Stimulated activated naive CD8-positive, alpha-beta T cell treated with anti-CD3 and anti-CD28 coated beads, Interleukin-15, Interleukin-2, amounts not matched to agents 100 U/mL and 50 U/mL, for 24 hours (primary cell): ENCODE measurements around the gene P2RX5.
"Not testable (repeated sequence)": the region's sequence is repeated elsewhere in the genome, so short reads cannot be mapped to it uniquely, and the experiment has no call there.

Experiments used
- ATAC-seq: fragments of 150-1000 bp; cut with Tn5 transposase; one replicate; pipeline ENCODE4 v1.10.0; 2021
- DNase-seq: peaks from one replicate; pipeline ENCODE4 v3.0.0; 2021

The P2RX5 gene

GRCh38 chr17:3695723-3696411 lies at the start of gene P2RX5:
Gene P2RX5 (minus strand): TSS chr17:3696155. CDS start chr17:3696005, 150 bp downstream.
- DNase-seq: peak; percentile 59
- ATAC-seq: peak; percentile 29

DNA sequence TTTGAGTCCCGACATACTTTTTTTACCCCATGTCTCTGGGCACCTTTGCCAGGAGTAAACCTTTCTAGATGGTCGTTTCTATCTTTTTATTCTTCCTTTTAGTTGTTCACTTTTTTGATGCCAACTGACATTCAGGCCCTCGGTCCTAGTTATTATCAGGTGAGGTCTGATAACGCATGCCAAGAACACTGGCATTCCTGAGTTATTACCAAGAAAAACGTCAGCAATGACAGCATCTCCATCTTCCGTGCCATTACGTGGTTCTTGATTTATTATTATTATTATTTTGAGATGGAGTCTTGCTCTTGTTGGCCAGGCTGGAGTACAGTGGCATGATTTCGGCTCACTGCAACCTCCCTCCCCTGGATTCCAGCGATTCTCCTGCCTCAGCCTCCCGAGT lies 49.1 kb upstream of the P2RX5 start:
- DNase-seq (no peak), ATAC-seq (no peak)

DNA sequence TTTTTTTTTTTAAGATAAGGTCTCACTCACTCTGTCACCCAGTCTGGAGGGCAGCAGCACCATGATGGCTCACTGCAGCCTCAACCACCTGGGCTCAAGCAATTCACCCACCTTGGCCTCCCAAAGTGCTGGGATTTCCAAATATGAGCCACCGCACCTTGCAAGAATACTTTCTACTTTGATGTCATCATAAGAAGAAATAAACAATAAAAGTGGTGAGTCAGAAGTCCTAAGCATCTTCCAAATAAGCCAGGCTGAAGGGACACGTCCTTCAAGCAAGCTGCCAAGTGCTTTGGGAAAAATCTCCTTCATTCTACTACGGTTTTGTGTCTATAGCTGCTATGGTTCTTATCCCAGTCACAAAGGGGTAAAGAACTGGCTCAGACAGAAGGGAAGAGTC lies 48.1 kb upstream of the P2RX5 start:
- no peak for ATAC-seq
- no peak for DNase-seq

- ATAC-seq: peak; percentile 67
- DNase-seq: peak; percentile 52
Measured at GRCh38 chr17:3740611-3741073, 44.7 kb upstream of the P2RX5 start.

- no peak for ATAC-seq
- no peak for DNase-seq
Measured at GRCh38 chr17:3739422-3740124, 43.6 kb upstream of the P2RX5 start.

DNA sequence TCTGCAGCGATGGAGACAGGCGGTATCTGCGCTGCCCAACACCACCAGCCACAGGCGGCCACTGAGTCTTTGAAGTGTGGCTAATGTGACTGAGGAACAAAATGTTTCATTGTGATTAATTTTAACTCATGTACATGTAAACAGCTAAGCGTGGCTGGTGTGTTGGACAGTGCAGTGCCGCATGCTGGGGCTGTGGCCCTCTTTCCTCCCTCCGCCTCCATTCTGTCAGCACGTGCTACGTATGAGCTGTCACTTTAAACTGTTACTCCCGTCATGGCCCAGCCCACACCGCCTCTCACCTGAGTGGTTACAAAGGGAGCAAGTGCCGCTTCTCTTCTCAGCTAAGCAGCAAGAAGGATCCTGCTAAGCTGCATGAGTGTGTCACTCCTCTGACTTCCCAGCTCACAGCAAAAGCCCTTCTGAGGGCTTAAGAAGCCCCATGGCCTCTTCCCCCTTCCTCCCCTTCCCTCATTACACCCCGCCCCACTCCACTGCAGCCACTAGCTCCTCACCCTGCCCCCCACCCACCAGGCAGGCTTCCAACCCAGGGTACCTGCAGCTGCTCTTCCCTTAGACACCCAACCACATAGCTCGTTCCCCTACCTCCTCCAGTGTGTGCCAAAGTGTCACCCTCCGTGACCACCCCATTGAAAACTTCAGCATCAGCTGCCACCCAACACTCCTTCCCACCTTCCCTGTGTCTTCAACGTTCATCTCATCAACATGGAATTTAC lies 42.8 kb upstream of the P2RX5 start:
- DNase-seq: peak; percentile 70

GRCh38 chr17:3735515-3735914 lies 39.6 kb upstream of the P2RX5 start:
- DNase-seq (no peak), ATAC-seq (no peak)

More for the DNA sequence above, 42.8 kb upstream of the P2RX5 start:
- ATAC-seq: peak; percentile 80

- not testable (repeated sequence) for ATAC-seq, DNase-seq
Measured at GRCh38 chr17:3734911-3735276, 38.9 kb upstream of the P2RX5 start.

GRCh38 chr17:3732210-3732621 lies 36.3 kb upstream of the P2RX5 start:
- ATAC-seq: no peak
- no peak for DNase-seq

DNA sequence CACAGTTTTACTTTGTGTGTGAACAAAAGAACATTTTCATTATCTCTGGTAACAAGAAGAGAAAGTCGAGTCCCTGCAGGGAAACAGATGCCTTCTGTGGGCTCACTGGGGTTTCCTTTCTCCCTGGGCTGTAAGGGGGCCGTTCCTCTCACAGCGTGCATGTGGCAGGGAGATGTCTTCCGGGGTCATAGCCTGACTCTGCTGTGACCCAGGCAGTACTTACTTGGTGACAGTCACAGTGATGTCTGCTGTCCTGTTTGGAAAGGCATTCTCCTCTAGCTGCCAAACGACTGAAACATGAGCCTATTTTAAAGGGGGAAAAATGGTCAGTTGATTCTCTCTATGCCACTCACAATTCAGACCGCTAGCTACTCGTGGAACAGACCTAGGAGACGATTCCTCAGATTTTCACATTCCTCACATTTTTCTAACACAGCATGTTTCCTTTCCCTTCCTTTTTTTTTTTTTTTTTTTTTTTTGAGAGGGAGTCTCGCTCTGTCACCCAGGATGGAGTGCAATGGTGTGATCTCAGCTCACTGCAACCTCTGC lies 35.0 kb upstream of the P2RX5 start:
- DNase-seq (no peak), ATAC-seq (no peak)

- ATAC-seq (no peak), DNase-seq (no peak)
Measured at GRCh38 chr17:3729881-3730280, 33.9 kb upstream of the P2RX5 start.

- DNase-seq, ATAC-seq: not testable (repeated sequence)
Measured at GRCh38 chr17:3728099-3728498, 32.1 kb upstream of the P2RX5 start.

GRCh38 chr17:3727041-3727440 lies 31.1 kb upstream of the P2RX5 start:
- no peak for DNase-seq
- no peak for ATAC-seq

GRCh38 chr17:3724378-3725077 lies 28.6 kb upstream of the P2RX5 start:
- no peak for DNase-seq
- no peak for ATAC-seq

GRCh38 chr17:3723556-3724377 lies 27.8 kb upstream of the P2RX5 start, which contains the start of gene HASPIN:
Gene HASPIN (plus strand): TSS chr17:3723903. CDS start chr17:3723936, 33 bp downstream.
- DNase-seq (peak; percentile 96), ATAC-seq (peak; percentile 90)

- no peak for ATAC-seq
- no peak for DNase-seq
Measured at GRCh38 chr17:3723188-3723555, 27.2 kb upstream of the P2RX5 start.

DNA sequence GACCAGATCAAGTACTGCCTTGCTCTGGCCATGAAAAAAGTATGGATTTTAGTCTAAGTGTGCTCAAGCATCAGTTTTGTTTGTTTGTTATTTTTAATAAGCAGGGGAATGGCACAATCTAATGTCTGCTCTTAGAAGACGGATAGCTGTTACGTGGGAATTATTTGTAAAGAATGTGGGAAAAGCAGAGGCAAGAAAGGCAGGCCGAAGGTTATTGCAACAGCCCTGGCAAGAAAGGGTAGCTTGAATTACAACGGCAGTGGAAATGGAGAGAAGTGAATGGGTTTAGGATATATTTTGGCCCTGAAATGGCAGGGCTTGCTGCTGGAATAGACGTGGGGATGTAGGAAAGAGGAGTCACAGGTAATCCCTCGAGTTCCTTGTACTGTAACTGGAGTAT lies 26.8 kb upstream of the P2RX5 start:
- ATAC-seq: no peak
- DNase-seq: no peak

- DNase-seq: no peak
- ATAC-seq: no peak
Measured at GRCh38 chr17:3719265-3719664, 23.3 kb upstream of the P2RX5 start.

GRCh38 chr17:3718201-3718600 lies 22.2 kb upstream of the P2RX5 start:
- DNase-seq: no peak
- no peak for ATAC-seq

DNA sequence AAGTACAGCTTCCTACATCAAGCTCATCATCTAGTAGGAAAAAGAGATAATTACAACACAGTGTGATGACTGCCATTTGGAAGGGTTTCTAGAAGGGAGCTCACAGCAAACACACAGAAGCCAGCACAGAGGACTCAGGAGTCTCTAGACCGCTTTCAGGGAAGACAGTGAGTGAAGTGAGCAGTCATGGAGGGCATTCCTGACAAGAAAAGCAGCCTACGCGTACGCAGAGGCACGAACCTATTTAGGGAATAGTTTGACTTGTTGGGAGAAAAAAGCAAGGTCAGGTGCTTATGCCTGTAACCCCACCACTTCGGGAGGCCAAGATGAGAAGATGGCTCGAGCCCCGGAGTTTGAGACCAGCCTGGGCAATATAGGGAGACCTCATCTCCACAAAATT lies 19.3 kb upstream of the P2RX5 start:
- no peak for ATAC-seq
- DNase-seq: no peak

DNA sequence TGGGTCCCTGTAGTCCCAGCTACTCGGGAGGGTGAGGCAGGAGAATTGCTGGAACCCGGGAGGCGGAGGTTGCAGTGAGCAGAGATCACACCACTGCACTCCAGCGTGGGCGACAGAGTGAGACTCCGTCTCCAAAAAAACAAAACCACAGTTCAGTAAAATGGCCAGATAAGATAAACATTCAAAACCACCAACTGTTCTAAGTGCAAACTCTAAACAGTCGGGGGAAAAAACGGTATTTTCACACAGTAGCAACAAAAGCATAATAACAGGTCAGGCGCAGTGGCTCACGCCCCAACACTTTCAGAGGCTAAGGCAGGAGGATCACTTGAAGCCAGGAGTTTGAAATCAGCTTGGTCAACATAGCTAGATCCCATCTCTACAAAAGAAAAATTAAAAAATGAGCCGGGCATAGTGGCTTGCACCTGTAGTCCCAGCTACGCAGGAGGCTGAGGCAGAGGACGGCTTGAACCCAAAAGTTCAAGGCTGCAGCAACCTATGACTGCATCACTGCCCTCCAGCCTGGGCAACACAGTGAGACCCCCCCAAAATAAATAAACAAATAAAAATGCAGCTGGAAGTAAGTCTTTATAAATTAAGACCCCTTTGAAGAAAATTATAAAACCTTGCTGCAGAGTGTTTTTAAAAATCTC lies 17.0 kb upstream of the P2RX5 start:
- ATAC-seq (no peak), DNase-seq (no peak)
